Stimulated activated naive B cell treated with anti-CD40 and anti-IgM and Interleukin-4, amounts not matched to agents 10 μg/mL and 1 μg/mL and 100 μg/mL, for 72 hours (primary cell): Measurements from ENCODE around the gene SLX9.
"Not testable (repeated sequence)": the region's sequence is repeated elsewhere in the genome, so short reads cannot be mapped to it uniquely, and the experiment has no call there.

Source experiments
- ATAC-seq, 2 donors: fragments of 150-1000 bp; cut with Tn5 transposase; replicated peaks; 2 replicates each; pipeline ENCODE4 v1.10.0; 2021; ENCODE audit warnings: moderate library complexity in 1 of 2
- DNase-seq: peaks from one replicate; pipeline ENCODE4 v3.0.0; 2021
- H3K27ac Mint-ChIP-seq: one replicate; pipeline ENCODE4 v1.8.0; 2022; ENCODE audit warnings: mild to moderate bottlenecking, mixed read lengths
- H3K27me3 Mint-ChIP-seq, 2 donors: one replicate each; pipeline ENCODE4 v1.8.0; 2022; ENCODE audit warnings: mixed read lengths in 2 of 2
- H3K36me3 Mint-ChIP-seq, 2 donors: one replicate each; pipeline ENCODE4 v1.8.0; 2022; ENCODE audit warnings: mixed read lengths in 2 of 2, mild to moderate bottlenecking in 1 of 2
- H3K4me1 Mint-ChIP-seq, 2 donors: one replicate each; pipeline ENCODE4 v1.8.0; 2022; ENCODE audit warnings: mixed read lengths in 2 of 2, mild to moderate bottlenecking in 1 of 2
- H3K4me3 Mint-ChIP-seq, 2 donors: one replicate each; pipeline ENCODE4 v1.8.0; 2022; ENCODE audit warnings: mild to moderate bottlenecking in 2 of 2, mixed read lengths in 2 of 2, moderate library complexity in 1 of 2
- H3K9me3 Mint-ChIP-seq, 2 donors: one replicate each; pipeline ENCODE4 v1.8.0; 2022; ENCODE audit warnings: mixed read lengths in 2 of 2, mild to moderate bottlenecking in 1 of 2

The SLX9 gene

GRCh38 chr21:44907966-44908895 is 31.6 kb upstream of the SLX9 start:
- peaks cover 61 to 78% of the 10 kb centered on the region in 2 donors for H3K4me1 Mint-ChIP-seq
- DNase-seq (peak; percentile 70), ATAC-seq (peak; percentile 73 to 85)
- no peaks in the 10 kb centered on the region for H3K27me3 Mint-ChIP-seq
- peak overlapping the region; percentile 52 to 66 for H3K4me3 Mint-ChIP-seq
- H3K9me3 Mint-ChIP-seq, result no peaks in the 10 kb centered on the region
- peak overlapping the region; percentile 68 for H3K27ac Mint-ChIP-seq
- peaks cover 32 to 50% of the 10 kb centered on the region in 2 donors for H3K36me3 Mint-ChIP-seq

- no peaks in the 10 kb centered on the region for H3K9me3 Mint-ChIP-seq
- H3K4me1 Mint-ChIP-seq, result peaks cover 66 to 84% of the 10 kb centered on the region in 2 donors
- DNase-seq (no peak), ATAC-seq (no peak)
- peak overlapping the region; percentile 18 to 44 for H3K4me3 Mint-ChIP-seq
- H3K27ac Mint-ChIP-seq, result peak overlapping the region; percentile 10
- peaks cover 28 to 45% of the 10 kb centered on the region in 2 donors for H3K36me3 Mint-ChIP-seq
- no peaks in the 10 kb centered on the region for H3K27me3 Mint-ChIP-seq
Observed at GRCh38 chr21:44908908-44909307, 30.9 kb upstream of the SLX9 start.

- H3K27ac Mint-ChIP-seq, result no peak overlapping the region
- peaks cover 26 to 44% of the 10 kb centered on the region in 2 donors for H3K36me3 Mint-ChIP-seq
- H3K4me3 Mint-ChIP-seq, result peak overlapping the region in 1 of 2 donors; percentile 8
- H3K4me1 Mint-ChIP-seq, result peaks cover 67 to 85% of the 10 kb centered on the region in 2 donors
- no peaks in the 10 kb centered on the region for H3K27me3 Mint-ChIP-seq
- ATAC-seq (no peak), DNase-seq (no peak)
- H3K9me3 Mint-ChIP-seq, result no peaks in the 10 kb centered on the region
Observed at GRCh38 chr21:44909719-44910118, 30.1 kb upstream of the SLX9 start.

GRCh38 chr21:44910229-44911067 is 29.4 kb upstream of the SLX9 start:
- H3K27ac Mint-ChIP-seq, result peak overlapping the region; percentile 59
- peaks cover 27 to 43% of the 10 kb centered on the region in 2 donors for H3K36me3 Mint-ChIP-seq
- no peak overlapping the region for H3K4me3 Mint-ChIP-seq
- DNase-seq (no peak), ATAC-seq (no peak)
- H3K4me1 Mint-ChIP-seq, result peaks cover 69 to 92% of the 10 kb centered on the region in 2 donors
- no peaks in the 10 kb centered on the region for H3K9me3 Mint-ChIP-seq
- H3K27me3 Mint-ChIP-seq, result no peaks in the 10 kb centered on the region

- Mint-ChIP-seq H3K9me3 (no peaks in the 10 kb centered on the region), H3K4me1 (peaks cover 72 to 94% of the 10 kb centered on the region in 2 donors), H3K27ac (peak overlapping the region; percentile 92), H3K36me3 (peaks cover 27 to 44% of the 10 kb centered on the region in 2 donors), H3K4me3 (peak overlapping the region; percentile 67 to 76), H3K27me3 (no peaks in the 10 kb centered on the region)
- no peak for ATAC-seq
- DNase-seq, result no peak
Observed at GRCh38 chr21:44911068-44911383, 28.8 kb upstream of the SLX9 start.

- DNase-seq (no peak), ATAC-seq (peak; percentile 44 to 63)
- H3K36me3 Mint-ChIP-seq, result peaks cover 30 to 38% of the 10 kb centered on the region in 2 donors
- peak overlapping the region; percentile 67 to 76 for H3K4me3 Mint-ChIP-seq
- H3K9me3 Mint-ChIP-seq, result no peaks in the 10 kb centered on the region
- H3K27me3 Mint-ChIP-seq, result no peaks in the 10 kb centered on the region
- H3K27ac Mint-ChIP-seq, result peak overlapping the region; percentile 92
- H3K4me1 Mint-ChIP-seq, result peaks cover 71 to 94% of the 10 kb centered on the region in 2 donors
Observed at GRCh38 chr21:44911384-44912157, 28.3 kb upstream of the SLX9 start.

GRCh38 chr21:44912158-44912473 is 27.7 kb upstream of the SLX9 start:
- peak overlapping the region; percentile 92 for H3K27ac Mint-ChIP-seq
- no peak for DNase-seq
- H3K9me3 Mint-ChIP-seq, result no peaks in the 10 kb centered on the region
- H3K4me3 Mint-ChIP-seq, result peak overlapping the region; percentile 60 to 67
- H3K27me3 Mint-ChIP-seq, result no peaks in the 10 kb centered on the region
- peaks cover 72 to 98% of the 10 kb centered on the region in 2 donors for H3K4me1 Mint-ChIP-seq
- peaks cover 30 to 37% of the 10 kb centered on the region in 2 donors for H3K36me3 Mint-ChIP-seq
- no peak for ATAC-seq

- peaks cover 72 to 98% of the 10 kb centered on the region in 2 donors for H3K4me1 Mint-ChIP-seq
- H3K36me3 Mint-ChIP-seq, result peaks cover 35 to 43% of the 10 kb centered on the region in 2 donors
- H3K9me3 Mint-ChIP-seq, DNase-seq, ATAC-seq, H3K27me3 Mint-ChIP-seq: not testable (repeated sequence)
- peak overlapping the region; percentile 92 for H3K27ac Mint-ChIP-seq
- peak overlapping the region; percentile 60 to 67 for H3K4me3 Mint-ChIP-seq
Observed at GRCh38 chr21:44912506-44913412, 27.1 kb upstream of the SLX9 start.

- peaks cover 34 to 49% of the 10 kb centered on the region in 2 donors for H3K36me3 Mint-ChIP-seq
- DNase-seq (no peak), ATAC-seq (no peak)
- H3K4me1 Mint-ChIP-seq, result peaks cover 71 to 98% of the 10 kb centered on the region in 2 donors
- no peaks in the 10 kb centered on the region for H3K9me3 Mint-ChIP-seq
- peak overlapping the region; percentile 76 to 83 for H3K4me3 Mint-ChIP-seq
- peak overlapping the region; percentile 97 for H3K27ac Mint-ChIP-seq
- H3K27me3 Mint-ChIP-seq, result no peaks in the 10 kb centered on the region
Observed at GRCh38 chr21:44913425-44914175, 26.2 kb upstream of the SLX9 start.

GRCh38 chr21:44914176-44914874 is 25.5 kb upstream of the SLX9 start:
- peaks cover 28 to 44% of the 10 kb centered on the region in 2 donors for H3K36me3 Mint-ChIP-seq
- H3K4me1 Mint-ChIP-seq, result peaks cover 67 to 98% of the 10 kb centered on the region in 2 donors
- peak; percentile 78 to 79 for ATAC-seq
- H3K4me3 Mint-ChIP-seq, result peak overlapping the region; percentile 76 to 83
- H3K27me3 Mint-ChIP-seq, result no peaks in the 10 kb centered on the region
- peak overlapping the region; percentile 97 for H3K27ac Mint-ChIP-seq
- no peaks in the 10 kb centered on the region for H3K9me3 Mint-ChIP-seq
- DNase-seq, result no peak

GRCh38 chr21:44916965-44917364 is 22.9 kb upstream of the SLX9 start:
- DNase-seq (no peak), ATAC-seq (no peak)
- Mint-ChIP-seq H3K27me3 (no peaks in the 10 kb centered on the region), H3K4me3 (no peak overlapping the region), H3K27ac (no peak overlapping the region), H3K36me3 (peaks cover 17 to 45% of the 10 kb centered on the region in 2 donors), H3K4me1 (peaks cover 61 to 95% of the 10 kb centered on the region in 2 donors), H3K9me3 (no peaks in the 10 kb centered on the region)

GRCh38 chr21:44917446-44918106 is 22.3 kb upstream of the SLX9 start:
- Mint-ChIP-seq H3K4me1 (peaks cover 58 to 95% of the 10 kb centered on the region in 2 donors), H3K36me3 (peaks cover 17 to 45% of the 10 kb centered on the region in 2 donors), H3K4me3 (peak overlapping the region; percentile 20 to 75), H3K27me3 (no peaks in the 10 kb centered on the region), H3K9me3 (no peaks in the 10 kb centered on the region), H3K27ac (peak overlapping the region; percentile 91)
- no peak for ATAC-seq
- no peak for DNase-seq
